KG1 (cell line): ENCODE results near the gene INPP4B.

Experiments used
- DNase-seq: peaks from one replicate; lab custom pipeline; 2025; lab: John Stamatoyannopoulos, UW

Gene INPP4B

DNA sequence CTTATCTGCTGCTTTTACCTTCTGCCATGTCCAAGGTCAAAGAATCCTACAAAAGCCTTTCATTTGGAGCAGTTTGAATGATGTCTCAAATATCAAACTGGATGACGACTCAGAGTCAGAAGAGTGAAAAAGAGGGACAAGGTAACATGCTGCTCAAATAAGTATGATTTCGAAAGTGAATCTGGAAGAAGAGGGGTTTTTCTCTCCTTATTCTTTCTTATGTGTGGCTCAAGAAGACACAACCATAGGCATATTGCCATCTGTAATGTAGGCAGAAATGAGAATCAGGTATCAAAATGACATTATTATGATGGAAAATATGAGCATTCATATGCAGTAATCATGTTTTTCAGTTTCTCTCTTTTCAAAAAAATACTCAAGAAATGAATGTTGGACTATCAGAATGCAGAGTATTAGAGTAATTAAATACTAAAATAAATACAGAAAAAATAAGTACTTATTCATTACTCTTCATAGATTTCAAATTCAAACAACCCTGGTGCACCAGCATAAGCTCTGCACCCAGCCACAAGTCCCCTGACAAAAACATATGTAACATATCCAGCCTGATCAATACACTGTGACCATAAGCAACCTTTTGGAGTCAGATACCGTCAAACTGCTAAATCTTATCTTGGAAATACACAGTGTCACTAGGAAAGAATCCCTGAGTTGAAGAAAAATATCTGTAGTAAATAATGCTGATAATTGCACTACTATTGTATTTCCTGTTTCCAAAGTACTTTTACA is 468.6 kb downstream of the INPP4B start:
- DNase-seq, result no peak

DNA sequence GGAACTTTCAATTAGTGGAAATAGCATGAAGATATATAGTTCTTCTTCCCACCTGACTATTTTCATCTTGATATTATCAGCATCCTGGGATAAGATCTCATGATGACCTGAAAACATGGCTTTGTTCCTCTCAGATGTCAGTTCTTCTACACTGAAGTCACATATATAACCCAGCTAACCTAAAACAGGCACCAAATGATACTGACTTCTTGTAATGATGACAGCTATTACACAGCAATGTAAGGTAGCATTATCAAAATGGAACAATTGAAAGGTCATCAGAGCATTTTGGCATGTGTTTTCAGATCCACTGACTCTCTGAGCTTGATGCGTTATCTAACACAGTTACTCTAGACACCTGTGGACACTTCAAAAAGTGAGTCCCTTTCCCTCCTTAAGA is 469.9 kb downstream of the INPP4B start:
- no peak for DNase-seq

DNA sequence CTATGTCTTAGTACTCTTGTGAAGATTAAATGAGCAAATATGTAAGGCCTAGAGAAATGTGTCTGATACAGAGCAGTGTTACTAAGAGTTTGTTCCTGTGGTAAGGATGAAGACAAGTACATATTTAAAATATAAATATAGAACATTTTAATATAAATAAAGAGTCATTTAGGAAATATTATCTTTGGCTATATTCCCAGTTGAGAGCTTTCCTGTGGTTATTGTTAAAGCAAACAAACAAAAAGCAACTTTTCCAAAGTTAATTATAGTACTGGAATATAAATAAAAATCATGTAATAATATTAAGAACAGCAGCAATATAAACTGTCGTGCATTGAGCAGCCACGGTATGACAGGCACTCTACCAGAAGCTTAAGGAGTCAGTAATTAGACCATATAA is 472.5 kb downstream of the INPP4B start:
- no peak for DNase-seq

DNA sequence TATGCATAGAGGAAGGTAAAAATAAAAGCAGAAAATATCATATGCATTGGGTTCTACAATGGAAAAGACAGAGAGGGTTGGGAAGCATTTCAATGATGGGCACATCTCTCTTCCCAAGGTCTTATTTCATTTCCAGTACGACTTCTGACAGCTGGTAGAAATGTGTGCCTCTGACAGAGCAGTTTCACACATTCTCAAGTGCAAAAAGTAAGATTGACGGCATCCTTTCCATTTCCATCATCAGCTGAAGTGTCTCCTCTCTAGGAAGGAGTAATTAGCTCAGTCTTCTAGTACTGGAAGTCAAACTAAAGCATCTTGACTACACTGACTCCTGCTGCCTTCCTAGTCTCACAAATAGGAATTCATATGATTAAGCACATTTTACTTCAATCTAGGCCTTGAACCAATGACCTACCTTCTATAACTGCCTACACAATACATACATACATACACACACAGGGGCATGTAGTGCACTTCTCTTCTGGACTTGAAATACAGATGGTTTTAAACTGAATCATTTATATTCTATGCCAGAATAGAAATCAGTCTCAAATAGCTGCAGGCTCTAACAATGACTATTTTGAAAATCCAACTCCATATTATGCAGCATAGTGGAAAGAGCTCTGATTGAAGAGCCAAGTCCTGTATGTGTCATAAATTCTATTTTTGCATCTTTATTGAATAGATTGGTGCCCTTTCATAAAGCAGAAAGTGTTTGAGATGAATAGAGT is 473.4 kb downstream of the INPP4B start:
- DNase-seq, result no peak

DNA sequence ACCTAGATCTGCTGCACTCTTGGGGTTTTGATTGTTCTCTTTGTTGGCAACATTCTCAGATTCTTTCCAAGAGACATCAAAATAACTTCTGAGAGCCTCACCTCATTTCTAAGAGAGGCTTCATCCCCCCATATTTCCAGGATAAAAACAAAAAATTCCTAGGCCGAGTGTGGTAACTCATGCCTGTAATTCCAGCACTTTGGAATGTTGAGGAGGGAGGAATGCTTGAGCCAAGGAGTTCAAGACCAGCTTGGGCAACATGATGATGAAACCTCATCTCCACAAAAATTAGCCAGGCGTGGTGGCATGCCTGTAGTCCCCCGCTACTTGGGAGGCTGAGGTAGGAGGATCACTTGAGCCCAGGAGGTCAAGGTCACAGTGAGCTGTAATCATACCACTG is 477.0 kb downstream of the INPP4B start:
- DNase-seq, result no peak

DNA sequence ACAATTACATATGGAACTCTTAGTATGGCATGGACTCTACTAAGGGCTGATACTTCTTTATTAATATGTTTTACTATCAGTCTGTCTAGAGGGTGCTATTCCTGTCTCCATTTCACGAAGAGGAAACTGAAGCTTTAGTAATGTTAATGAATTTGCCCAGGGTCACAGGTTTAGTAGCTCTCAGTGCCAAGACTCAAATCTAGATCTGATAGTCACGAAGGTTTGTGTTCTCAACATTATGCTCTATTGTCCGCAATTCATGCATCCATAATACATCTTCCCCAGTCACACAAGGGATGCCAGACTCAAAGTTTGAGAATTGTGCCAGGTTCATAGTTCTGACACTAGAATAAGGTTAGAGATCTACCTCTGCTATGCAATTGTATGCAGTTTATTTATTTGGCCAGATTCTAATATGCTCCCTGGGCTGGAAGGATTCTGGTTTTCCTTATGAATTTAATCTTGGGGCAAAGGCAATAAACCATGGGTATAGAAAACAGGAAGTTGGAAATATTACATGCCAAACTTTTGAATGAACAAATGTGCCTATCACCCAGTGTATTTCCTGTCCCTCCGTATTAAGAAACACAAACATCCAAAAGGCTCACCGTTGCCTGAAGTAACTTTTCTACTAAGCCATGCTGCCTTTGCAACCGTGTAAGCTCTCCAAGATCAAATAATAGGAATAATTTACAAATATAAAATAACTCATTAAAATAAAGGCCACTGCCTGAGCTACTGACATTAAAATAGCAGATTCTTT is 478.5 kb downstream of the INPP4B start:
- DNase-seq, result no peak

DNA sequence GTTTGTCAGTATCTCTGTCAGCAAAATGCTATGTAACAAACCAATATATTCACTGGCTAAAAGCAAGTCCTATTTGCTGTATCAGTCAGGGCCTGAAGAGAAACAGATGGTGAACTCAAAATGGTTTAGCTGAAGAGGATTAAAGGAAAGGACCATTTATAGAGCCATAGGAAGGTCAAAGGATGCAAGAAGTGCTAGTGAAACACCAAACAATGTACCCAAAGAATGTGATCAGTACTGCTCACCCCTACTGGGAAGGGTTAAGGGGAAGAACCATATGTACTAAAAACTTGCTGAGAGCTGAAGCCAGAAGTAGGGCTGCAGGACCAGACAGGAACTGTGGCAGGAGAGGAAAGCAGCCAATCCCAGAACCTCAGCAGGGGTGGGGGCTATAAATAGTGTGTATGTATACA is 479.3 kb downstream of the INPP4B start:
- no peak for DNase-seq

DNA sequence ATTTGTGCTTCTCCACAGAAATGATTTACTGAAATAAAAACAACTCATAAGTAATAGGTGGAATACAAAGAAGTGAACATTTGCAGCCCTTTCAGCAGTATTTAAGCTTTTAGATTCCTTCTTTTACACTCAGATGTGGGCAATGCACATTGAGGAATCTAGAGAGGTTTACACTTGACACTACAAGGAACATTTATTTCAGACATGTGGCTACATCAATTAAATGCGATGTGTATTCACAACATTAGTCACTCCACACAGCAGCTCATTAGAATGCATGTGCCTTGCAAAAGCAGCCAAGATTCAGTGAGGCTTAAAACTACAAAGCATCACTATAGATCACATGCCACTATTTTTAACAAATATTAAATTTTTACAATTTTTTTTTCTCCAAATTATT is 480.7 kb downstream of the INPP4B start:
- no peak for DNase-seq

DNA sequence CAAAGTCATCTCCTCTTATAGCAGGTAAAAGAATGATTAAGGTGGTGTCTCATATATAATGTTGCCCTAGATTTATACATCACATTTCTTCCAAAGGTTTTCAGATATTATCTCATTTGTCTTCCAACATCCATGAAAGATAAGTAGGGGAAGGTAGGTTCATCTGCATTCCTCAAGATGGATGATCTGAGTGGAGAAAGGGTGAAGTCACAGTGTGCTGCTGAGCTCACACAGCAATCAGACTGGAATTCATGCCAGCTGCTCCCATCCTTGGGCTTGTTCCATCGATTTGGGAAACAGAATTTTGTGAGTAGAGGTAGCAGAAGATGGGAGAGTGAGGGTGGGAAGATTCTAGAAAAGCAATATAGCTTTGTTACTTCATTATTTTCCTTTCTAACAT is 482.4 kb downstream of the INPP4B start:
- no peak for DNase-seq

DNA sequence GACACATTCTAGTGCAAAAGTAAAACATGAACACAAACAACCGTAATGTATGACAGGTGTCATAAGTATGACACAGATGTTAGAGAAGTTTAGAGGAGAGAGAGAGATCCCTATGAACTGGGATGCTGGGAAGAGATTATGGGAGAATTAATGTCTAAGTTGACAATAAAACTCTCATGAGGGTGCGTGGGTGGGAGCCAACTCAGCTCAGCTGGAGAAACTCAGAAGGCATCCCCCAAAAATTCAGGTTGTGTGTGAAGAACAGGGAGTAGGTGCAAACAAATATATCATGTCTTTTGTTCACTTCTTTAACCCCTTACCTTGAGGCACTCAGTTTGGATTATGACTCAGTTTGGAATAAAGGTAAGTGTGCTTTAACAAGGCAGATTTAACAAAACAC is 484.1 kb downstream of the INPP4B start:
- no peak for DNase-seq

DNA sequence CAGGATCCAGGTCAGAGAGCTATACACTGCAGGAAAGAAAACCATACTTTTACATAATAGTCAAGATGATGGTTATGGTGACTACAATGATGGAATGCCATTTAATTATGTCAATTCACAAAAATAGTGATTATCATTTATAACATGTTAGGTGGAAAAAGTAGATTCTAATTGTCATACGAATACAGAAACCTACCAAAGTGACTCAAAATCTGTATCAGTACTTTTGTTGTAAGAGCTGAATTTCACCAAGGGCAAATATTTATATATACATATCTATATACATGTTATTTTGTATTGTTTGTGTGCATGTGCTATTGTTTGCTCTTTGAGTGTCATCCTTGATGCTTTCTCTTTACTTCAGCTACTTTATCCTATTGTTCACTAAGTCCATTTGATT is 485.4 kb downstream of the INPP4B start:
- no peak for DNase-seq

DNA sequence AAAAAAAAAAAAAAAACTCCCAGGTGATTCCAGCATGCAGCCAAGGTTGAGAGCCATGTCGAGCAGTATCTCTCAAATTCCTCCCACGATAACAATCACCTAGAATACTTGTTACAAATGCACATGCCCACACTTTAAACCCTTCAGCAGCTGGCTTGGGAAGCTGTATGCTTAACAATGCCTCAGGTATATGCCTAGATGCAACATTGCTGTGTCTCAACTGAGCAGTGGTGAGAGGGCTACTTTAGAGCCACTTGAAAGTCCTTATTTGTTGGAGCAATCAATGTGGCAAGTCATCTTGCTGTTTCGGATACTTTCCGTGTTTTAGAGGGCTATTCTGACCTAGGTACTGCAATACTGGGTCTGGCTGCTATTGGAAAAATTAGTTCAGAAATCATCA is 487.4 kb downstream of the INPP4B start:
- no peak for DNase-seq

DNA sequence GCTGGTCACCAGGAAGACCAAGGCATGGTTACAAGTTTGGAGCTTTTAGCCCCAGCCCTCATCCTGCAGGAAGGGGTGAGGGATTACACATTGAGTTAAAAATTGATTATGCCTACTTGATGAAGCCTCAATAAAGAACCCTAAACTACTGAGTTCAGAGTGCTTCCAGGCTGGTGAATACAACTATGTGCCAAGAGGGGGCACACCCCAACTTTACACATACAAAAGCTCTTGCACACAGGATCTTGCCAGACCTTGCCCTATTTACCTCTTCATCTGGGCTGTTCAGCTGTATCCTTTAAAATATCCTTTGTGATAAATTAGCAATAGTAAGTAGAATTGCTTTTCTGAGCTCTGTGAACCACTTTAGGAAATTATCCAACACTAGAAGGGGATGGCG is 489.3 kb downstream of the INPP4B start:
- DNase-seq, result no peak

DNA sequence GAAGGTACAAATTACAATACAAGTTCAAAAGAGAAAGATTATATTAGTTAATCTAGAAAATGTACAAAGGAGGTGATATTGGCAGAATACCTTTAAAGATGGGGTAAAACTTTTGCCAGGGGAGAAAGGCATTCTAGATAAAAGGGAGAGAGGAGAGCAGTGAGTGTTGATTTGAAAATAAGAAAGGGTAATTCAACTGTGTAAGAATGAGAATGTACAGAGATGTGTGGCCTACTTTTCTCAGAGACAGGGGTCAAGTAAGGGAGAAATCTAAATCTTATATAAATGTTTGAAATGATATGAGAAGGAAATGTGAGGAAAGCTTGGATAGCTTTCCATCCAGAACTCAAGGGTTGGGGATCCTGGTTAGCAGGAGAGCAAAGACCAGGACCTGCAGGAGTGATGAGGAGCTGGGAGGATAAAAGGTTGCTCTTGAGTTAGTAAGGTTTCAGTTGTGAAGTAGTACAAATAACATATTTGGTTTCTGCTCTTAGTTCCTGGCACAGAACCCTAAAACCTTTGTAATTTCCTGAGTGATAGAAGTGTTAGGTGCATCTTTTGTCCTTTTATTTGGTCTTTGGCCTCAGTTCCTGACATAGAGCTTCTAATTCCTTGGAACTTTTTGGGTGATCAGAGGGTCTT is 489.9 kb downstream of the INPP4B start:
- no peak for DNase-seq

DNA sequence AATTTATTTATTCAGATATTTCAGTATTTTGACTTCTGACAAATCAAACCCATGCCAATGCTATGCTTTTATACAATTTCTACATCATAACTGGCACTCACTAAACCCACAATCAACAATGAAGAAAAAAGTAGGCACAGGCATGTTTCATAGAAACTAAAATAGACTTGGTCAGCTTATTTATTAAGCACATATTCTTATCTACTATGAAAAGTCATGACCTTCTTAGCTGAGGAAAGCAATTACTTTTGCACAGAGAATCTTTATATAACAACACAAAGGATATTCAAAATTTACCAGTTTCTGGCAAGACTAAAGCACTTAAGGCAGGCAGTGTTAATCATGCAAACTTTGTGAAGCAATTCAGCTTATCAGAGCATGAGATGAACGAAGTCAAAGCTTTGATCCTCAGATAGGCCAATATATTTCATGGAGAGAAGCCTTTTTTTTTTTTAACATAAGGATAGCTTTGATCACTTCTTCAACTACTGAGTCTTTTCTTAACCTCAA is 490.6 kb downstream of the INPP4B start:
- DNase-seq, result no peak

DNA sequence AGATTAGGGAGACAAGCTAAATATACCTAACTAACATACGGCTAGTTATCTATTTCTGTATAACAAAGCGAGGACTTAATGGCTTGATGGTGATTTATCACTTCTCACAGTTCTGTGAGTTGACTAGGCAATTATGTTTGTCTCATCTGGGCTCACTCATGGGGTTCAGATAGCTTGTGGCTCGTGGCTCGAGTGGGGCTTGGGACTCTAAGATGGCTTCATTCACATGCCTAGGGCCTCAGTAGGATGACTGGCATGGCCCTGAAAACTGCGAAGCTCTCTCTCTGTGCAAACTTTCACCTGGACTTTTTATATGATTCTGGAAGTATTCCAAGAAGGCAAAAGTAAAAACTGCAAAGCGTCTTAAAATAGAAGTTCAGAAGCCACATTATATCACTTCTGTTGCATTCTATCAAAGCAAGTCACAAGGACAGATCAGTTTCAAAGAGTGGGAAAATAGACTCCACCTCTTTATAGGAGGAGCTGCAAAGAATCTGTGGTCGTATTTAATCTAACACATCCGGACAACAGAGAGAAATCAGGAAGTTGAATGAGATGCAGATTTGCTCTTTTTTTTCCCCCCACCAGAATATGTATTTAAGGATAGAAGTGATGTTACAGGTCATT is 491.2 kb downstream of the INPP4B start:
- no peak for DNase-seq

DNA sequence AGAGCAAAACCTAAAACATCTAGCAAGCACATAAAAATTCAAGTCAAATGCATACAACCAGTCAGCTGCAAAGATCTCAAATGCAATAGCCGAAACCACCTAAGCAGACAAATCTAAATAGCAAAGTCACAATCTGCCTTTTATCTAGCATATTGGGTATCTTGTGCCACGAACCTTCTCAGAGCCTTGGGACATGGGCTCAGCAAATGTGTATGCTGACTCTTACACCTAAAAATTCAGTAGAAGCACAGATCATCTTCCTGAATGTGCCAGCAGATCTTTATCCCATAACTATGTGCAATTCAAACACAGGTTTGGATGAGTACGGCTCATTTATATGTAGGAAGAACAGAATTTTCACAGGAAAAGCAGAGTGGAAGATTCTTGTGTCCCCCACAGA is 492.1 kb downstream of the INPP4B start:
- no peak for DNase-seq

DNA sequence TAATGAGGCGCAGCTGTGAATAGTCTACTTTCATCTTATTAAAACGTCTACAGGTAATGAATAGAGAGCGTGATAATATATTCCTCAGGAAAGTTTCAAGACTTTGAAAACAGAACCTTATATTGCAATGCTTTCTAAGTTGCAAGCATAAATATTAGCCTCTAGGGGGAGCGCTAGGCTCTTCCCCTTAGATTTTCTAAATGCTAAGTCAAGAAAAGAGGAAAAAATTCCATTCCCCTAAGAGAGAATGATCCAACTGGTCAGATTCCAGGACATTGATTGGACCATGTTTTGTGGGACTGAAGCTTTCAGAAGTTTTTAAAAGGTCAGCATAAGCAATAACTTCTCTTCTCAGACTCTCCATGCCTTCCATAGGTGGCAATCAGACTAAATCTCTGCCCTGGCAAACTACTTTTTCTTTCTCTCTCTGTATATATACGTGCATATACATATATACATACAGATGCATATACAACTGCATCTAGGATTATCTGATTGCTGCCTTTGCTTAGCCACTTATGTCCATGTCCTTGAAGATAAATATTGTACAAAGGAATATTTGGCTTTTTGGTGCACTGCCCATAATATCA is 492.9 kb downstream of the INPP4B start:
- DNase-seq, result no peak

DNA sequence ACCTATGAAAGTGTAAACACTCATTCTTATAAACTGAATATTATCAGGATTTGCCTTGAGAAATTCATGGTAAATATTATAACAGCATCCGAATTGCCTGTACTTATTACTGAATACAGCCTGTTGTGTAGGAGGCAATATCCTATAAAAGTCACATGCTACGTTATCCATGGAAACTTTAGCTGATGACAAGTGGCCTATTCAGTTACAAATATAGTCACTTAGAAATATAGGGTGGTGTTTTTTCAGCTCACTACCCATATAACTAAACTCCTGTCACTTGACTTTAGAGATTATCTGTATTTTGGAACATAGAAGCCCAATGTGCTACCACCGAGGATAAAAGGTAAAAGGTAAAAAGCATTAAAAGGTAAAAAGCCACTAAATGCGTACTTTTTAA is 493.4 kb downstream of the INPP4B start:
- DNase-seq, result no peak

DNA sequence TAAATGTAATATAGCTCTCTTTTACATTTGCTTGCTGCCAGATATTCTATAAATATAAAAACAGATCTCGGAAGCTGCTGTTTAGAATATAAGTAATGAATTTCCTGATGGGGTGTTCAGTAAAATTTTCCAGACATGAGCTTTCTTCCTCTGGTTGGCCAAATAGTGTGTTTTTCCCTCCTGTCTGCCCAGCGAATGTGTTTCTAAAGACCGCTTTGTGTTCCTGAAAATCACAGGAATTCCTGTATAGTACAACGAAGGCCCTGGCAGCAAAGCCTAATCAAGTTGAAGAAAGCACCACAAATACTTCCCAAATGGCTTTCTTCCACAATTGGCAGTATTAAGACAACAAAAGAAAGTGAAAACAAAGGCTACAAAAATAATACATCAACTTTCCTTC is 494.1 kb downstream of the INPP4B start:
- DNase-seq, result no peak

DNA sequence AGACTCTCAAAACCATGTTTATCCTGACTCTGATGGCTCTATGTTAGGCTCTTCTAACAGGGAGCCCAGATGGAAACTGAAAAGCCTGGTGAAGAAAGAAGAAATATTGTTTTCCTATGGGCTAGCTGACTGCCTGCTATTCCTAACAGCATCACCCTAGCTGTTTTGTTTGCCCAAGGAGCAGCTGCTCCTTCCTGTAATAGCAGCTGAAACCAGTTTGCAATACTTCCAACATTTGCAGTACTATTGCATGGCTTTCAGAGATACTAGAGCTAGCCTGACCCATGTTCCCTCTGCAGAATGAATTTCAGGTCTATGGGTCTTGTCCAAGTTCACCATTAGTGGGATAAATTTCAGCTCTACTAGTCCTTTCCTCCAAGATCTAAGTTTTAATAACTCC is 495.2 kb downstream of the INPP4B start:
- no peak for DNase-seq
